Psoas muscle (tissue), 8 donors: Measurements from ENCODE around the gene PRR12. TPM values are rescaled to one million over a fixed set of nuclear protein-coding genes. Genes with fewer than 3 reads are reported as not detected.

Experiments used
- ATAC-seq, 4 donors: fragments of 200-7000 bp; cut with Tn5 transposase; one replicate each; pipeline ENCODE4 v1.9.1; 2020; ENCODE audit warnings: moderate library complexity in 3 of 4, mild to moderate bottlenecking in 2 of 4
- DNase-seq, 2 donors: peaks; one replicate each; pipeline ENCODE4 v3.0.0-alpha.2; 2020
- H3K27ac ChIP-seq: fragments of 200-600 bp; one replicate; pipeline ENCODE4 v1.8.0; 2022
- H3K27me3 ChIP-seq, 3 donors: fragments of 200-600 bp in 1 of 3; one replicate each; pipeline versions ENCODE4 v1.6.1 to v1.8.0; 2013 to 2022; ENCODE audit warnings: low read length in 2 of 3, mild to moderate bottlenecking in 2 of 3, moderate library complexity in 1 of 3; ENCODE audit not compliant: insufficient read depth in 3 of 3
- H3K36me3 ChIP-seq, 2 donors: fragments of 200-600 bp in 1 of 2; one replicate each; pipeline versions ENCODE4 v1.6.1 to v1.8.0; 2013 to 2022; ENCODE audit warnings: low read depth in 1 of 2, mild to moderate bottlenecking in 1 of 2, moderate library complexity in 1 of 2; ENCODE audit not compliant: insufficient read depth in 1 of 2
- H3K4me1 ChIP-seq: fragments of 200-600 bp; one replicate; pipeline ENCODE4 v1.8.0; 2022
- H3K4me3 ChIP-seq: fragments of 200-600 bp; one replicate; pipeline ENCODE4 v1.8.0; 2022; ENCODE audit warnings: mild to moderate bottlenecking
- H3K9me3 ChIP-seq: fragments of 200-600 bp; one replicate; pipeline ENCODE4 v1.8.0; 2022
- WGBS, 3 donors: extraction: QIAGEN DNeasy Blood & Tissue Kit; methylation state at CpG; one replicate each; pipeline versions ENCODE4 v1.1.6 to v1.1.7; 2013; 5-methylcytosine and 5-hydroxymethylcytosine counted together
- intact Hi-C, 2 donors: fragments of 100-400 bp; cut with DNase I; formaldehyde crosslinking; loops; one replicate each; pipeline versions ENCODE4 v1.11.0 to v1.14.2; 2022
- polyA plus RNA-seq, 3 donors: library from polyadenylated mRNA; stranded (reverse); fragments of 200-250 nt; gene quantifications; one replicate each; pipeline ENCODE4 v1.2.3, GENCODE V29; 2013
- total RNA-seq, 4 donors: library from RNA; stranded (reverse); fragmentation: NEBNext Ultra II Directional in 2 of 4; extraction: Animal tissue kit (Norgen Biotek cat#: 25700) in 2 of 4; gene quantifications; one replicate each; pipeline versions ENCODE4 v1.2.1 to v1.2.4, GENCODE V29; 2021 to 2023
- TF ChIP-seq, protein P1 (sequence below): fragments of 200-600 bp; IDR thresholded peaks from one replicate; pipeline ENCODE4 v1.8.0; 2022; ENCODE audit warnings: antibody characterized with exemption
- donor health status: healthy with polysubstance abuse.
- donor health status: DM: no; HTN: no; CAD: no; lungs with moderate emphysema.
- donor health status: Bipolar disorder and iron deficiency.
- donor health status: healthy.
- donor health status: DM: yes; HTN: yes; CAD: no.
- donor health status: DM: no; HTN: no; CAD: no.
- donor health status: DM: no; HTN: no; CAD: no.
- donor health status: DM: yes; HTN: yes; CAD: no.

The PRR12 gene
- total and polyA plus RNA-seq, 7 donors = 2.3 to 15.1 (median 7.1) TPM

DNA sequence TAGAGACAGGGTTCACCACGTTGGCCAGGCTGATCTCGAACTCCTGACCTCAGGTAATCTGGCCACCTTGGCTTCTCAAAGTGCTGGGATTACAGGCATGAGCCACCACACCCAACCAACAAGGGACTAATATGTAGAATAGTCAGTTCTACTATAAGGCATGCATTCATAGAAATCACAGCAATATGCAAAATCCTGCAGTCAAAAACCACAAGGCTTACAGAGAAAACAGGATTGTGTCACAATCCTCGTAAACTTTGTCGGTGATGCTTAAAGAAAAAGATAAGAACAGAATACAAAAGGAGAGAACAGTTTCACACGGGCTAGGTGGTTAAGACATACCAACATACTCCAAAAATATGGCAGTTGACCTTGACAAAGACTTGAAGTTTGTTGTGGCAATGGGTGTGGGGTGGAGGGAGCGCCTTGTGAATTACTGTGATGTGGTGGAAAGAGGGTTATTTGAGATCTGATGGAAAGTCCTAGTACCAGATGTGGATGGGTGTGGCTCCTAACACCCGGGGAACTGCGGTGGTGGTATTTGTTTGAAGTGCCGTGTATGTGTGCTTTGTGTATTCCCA is 23.0 kb upstream of the PRR12 start:
- no peak for DNase-seq
- 49 to 57% (median 50%) methylated on average over 9 of the region's 9 CpGs for WGBS, 3 donors
- ATAC-seq = no peak

GRCh38 chr19:49570138-49570856 is 20.7 kb upstream of the PRR12 start:
- Histone ChIP-seq H3K9me3 (no peaks in the 10 kb centered on the region), H3K36me3 (peaks cover 2 to 16% of the 10 kb centered on the region in 2 donors), H3K27me3 (no peaks in the 10 kb centered on the region), H3K27ac (peak overlapping the region; percentile 86), H3K4me3 (peak overlapping the region; percentile 27), H3K4me1 (peaks cover 45% of the 10 kb centered on the region)
- TF ChIP-seq, protein P1, sequence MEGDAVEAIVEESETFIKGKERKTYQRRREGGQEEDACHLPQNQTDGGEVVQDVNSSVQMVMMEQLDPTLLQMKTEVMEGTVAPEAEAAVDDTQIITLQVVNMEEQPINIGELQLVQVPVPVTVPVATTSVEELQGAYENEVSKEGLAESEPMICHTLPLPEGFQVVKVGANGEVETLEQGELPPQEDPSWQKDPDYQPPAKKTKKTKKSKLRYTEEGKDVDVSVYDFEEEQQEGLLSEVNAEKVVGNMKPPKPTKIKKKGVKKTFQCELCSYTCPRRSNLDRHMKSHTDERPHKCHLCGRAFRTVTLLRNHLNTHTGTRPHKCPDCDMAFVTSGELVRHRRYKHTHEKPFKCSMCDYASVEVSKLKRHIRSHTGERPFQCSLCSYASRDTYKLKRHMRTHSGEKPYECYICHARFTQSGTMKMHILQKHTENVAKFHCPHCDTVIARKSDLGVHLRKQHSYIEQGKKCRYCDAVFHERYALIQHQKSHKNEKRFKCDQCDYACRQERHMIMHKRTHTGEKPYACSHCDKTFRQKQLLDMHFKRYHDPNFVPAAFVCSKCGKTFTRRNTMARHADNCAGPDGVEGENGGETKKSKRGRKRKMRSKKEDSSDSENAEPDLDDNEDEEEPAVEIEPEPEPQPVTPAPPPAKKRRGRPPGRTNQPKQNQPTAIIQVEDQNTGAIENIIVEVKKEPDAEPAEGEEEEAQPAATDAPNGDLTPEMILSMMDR = peak; percentile 98
- DNase-seq (no peak), ATAC-seq (peak; percentile 61 to 77 (median 71))
- WGBS, 3 donors = 13 to 15% (median 14%) methylated on average over 14 of the region's 14 CpGs
- intact Hi-C loops = loop anchor here (1.0 to 10.0 kb wide), 4 partner anchors 23 to 107 kb away; partner anchors contain the start of gene PRMT1 (in 2 of the 2)

More for the DNA sequence above, 23.0 kb upstream of the PRR12 start:
- intact Hi-C loops = no loop called here
- TF ChIP-seq, protein P1 = no peak
- peak overlapping the region; percentile 30 for H3K27ac ChIP-seq
- no peaks in the 10 kb centered on the region for H3K9me3 ChIP-seq
- no peaks in the 10 kb centered on the region for H3K36me3 ChIP-seq
- peaks cover 54% of the 10 kb centered on the region for H3K4me1 ChIP-seq
- no peak overlapping the region for H3K4me3 ChIP-seq
- no peaks in the 10 kb centered on the region for H3K27me3 ChIP-seq

- DNase-seq (no peak), ATAC-seq (peak; percentile 66 to 74 (median 69))
- 22 to 30% (median 25%) methylated on average over 11 of the region's 11 CpGs for WGBS, 3 donors
Measured at GRCh38 chr19:49570997-49571676, 19.8 kb upstream of the PRR12 start.

GRCh38 chr19:49573009-49573408 is 18.0 kb upstream of the PRR12 start:
- TF ChIP-seq, protein P1 = no peak
- Histone ChIP-seq H3K4me1 (peaks cover 53% of the 10 kb centered on the region), H3K4me3 (peak overlapping the region; percentile 7), H3K36me3 (peaks cover 2 to 28% of the 10 kb centered on the region in 2 donors), H3K9me3 (no peaks in the 10 kb centered on the region), H3K27me3 (no peaks in the 10 kb centered on the region), H3K27ac (peak overlapping the region; percentile 86)
- ATAC-seq (peak; percentile 74 to 78 (median 76)), DNase-seq (peak; percentile 20 to 73)
- 31 to 36% (median 36%) methylated on average over 7 of the region's 7 CpGs for WGBS, 3 donors
- intact Hi-C loops = loop anchor here (5.0 to 10.0 kb wide), 2 partner anchors 102 to 104 kb away; partner anchors contain the start of gene PRMT1 (in 2 of the 2)

More at GRCh38 chr19:49570997-49571676, 19.8 kb upstream of the PRR12 start:
- TF ChIP-seq, protein P1 = peak; percentile 29
- Histone ChIP-seq H3K27ac (peak overlapping the region; percentile 86), H3K36me3 (peaks cover 2 to 25% of the 10 kb centered on the region in 2 donors), H3K4me1 (peaks cover 43% of the 10 kb centered on the region), H3K27me3 (no peaks in the 10 kb centered on the region), H3K4me3 (peak overlapping the region; percentile 27), H3K9me3 (no peaks in the 10 kb centered on the region)
- intact Hi-C loops = loop anchor here (1.0 to 10.0 kb wide), 4 partner anchors 24 to 106 kb away; partner anchors contain the start of gene PRMT1 (in 2 of the 2)
